ENCODE data around the gene TRIM52. TPM values are rescaled to one million over a fixed set of nuclear protein-coding genes. Genes with fewer than 3 reads are reported as not detected.

The TRIM52 gene
- total RNA-seq, 1 donor from 2014 or later: 15.7 TPM

- DNase-seq: no peak
- H3K4me1 Mint-ChIP-seq (ENCODE audit: low read depth, unreplicated experiment): peaks cover 22% of the 10 kb centered on the region
- H3K27me3 Mint-ChIP-seq (ENCODE audit: unreplicated experiment): peaks cover 17% of the 10 kb centered on the region
- peaks cover 30% of the 10 kb centered on the region for H3K9me3 Mint-ChIP-seq (ENCODE audit: unreplicated experiment)
- H3K36me3 Mint-ChIP-seq (ENCODE audit: unreplicated experiment): peaks cover 6% of the 10 kb centered on the region
- peak overlapping the region; percentile 98 for H3K27ac Mint-ChIP-seq (ENCODE audit: unreplicated experiment)
- TF ChIP-seq, protein P1, sequence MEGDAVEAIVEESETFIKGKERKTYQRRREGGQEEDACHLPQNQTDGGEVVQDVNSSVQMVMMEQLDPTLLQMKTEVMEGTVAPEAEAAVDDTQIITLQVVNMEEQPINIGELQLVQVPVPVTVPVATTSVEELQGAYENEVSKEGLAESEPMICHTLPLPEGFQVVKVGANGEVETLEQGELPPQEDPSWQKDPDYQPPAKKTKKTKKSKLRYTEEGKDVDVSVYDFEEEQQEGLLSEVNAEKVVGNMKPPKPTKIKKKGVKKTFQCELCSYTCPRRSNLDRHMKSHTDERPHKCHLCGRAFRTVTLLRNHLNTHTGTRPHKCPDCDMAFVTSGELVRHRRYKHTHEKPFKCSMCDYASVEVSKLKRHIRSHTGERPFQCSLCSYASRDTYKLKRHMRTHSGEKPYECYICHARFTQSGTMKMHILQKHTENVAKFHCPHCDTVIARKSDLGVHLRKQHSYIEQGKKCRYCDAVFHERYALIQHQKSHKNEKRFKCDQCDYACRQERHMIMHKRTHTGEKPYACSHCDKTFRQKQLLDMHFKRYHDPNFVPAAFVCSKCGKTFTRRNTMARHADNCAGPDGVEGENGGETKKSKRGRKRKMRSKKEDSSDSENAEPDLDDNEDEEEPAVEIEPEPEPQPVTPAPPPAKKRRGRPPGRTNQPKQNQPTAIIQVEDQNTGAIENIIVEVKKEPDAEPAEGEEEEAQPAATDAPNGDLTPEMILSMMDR (IDR thresholded peaks at IDR 0.05; ENCODE audit: partially characterized antibody, unreplicated experiment): no peak
- peak overlapping the region; percentile 98 for H3K4me3 Mint-ChIP-seq (ENCODE audit: unreplicated experiment)
Measured at GRCh38 chr5:181243018-181243563, 17.9 kb downstream of the TRIM52 start.

GRCh38 chr5:181242031-181242451, 18.9 kb downstream of the TRIM52 start:
- Mint-ChIP-seq H3K4me1 (ENCODE audit: low read depth, unreplicated experiment) (peaks cover 19% of the 10 kb centered on the region), H3K36me3 (ENCODE audit: unreplicated experiment) (peaks cover 6% of the 10 kb centered on the region), H3K9me3 (ENCODE audit: unreplicated experiment) (peaks cover 28% of the 10 kb centered on the region)

GRCh38 chr5:181241393-181241975, 19.5 kb downstream of the TRIM52 start:
- H3K27me3 Mint-ChIP-seq (ENCODE audit: unreplicated experiment): peaks cover 17% of the 10 kb centered on the region
- peaks cover 28% of the 10 kb centered on the region for H3K9me3 Mint-ChIP-seq (ENCODE audit: unreplicated experiment)
- H3K4me1 Mint-ChIP-seq (ENCODE audit: low read depth, unreplicated experiment): peaks cover 19% of the 10 kb centered on the region
- no peak for DNase-seq
- H3K4me3 Mint-ChIP-seq (ENCODE audit: unreplicated experiment): peak overlapping the region; percentile 98
- peak overlapping the region; percentile 98 for H3K27ac Mint-ChIP-seq (ENCODE audit: unreplicated experiment)
- TF ChIP-seq, protein P1 (IDR thresholded peaks at IDR 0.05; ENCODE audit: partially characterized antibody, unreplicated experiment): no peak
- H3K36me3 Mint-ChIP-seq (ENCODE audit: unreplicated experiment): peaks cover 6% of the 10 kb centered on the region

More at GRCh38 chr5:181242031-181242451, 18.9 kb downstream of the TRIM52 start:
- no peak for DNase-seq
- TF ChIP-seq, protein P1 (IDR thresholded peaks at IDR 0.05; ENCODE audit: partially characterized antibody, unreplicated experiment): no peak
- Mint-ChIP-seq H3K27ac (ENCODE audit: unreplicated experiment) (peak overlapping the region; percentile 98), H3K4me3 (ENCODE audit: unreplicated experiment) (peak overlapping the region; percentile 98), H3K27me3 (ENCODE audit: unreplicated experiment) (peaks cover 17% of the 10 kb centered on the region)

- Mint-ChIP-seq H3K36me3 (ENCODE audit: unreplicated experiment) (no peaks in the 10 kb centered on the region), H3K4me3 (ENCODE audit: unreplicated experiment) (no peak overlapping the region), H3K27me3 (ENCODE audit: unreplicated experiment) (peaks cover 11% of the 10 kb centered on the region), H3K4me1 (ENCODE audit: low read depth, unreplicated experiment) (peaks cover 8% of the 10 kb centered on the region), H3K9me3 (ENCODE audit: unreplicated experiment) (peaks cover 22% of the 10 kb centered on the region), H3K27ac (ENCODE audit: unreplicated experiment) (peak overlapping the region; percentile 17)
- DNase-seq: no peak
- TF ChIP-seq, protein P1 (IDR thresholded peaks at IDR 0.05; ENCODE audit: partially characterized antibody, unreplicated experiment): no peak
Measured at GRCh38 chr5:181239062-181239663, 21.8 kb downstream of the TRIM52 start.
